Activated naive CD4-positive, alpha-beta T cell treated with anti-CD3 and anti-CD28 coated beads for 36 hours (primary cell): ENCODE measurements around the gene HBQ1. TPM values are rescaled to one million over a fixed set of nuclear protein-coding genes. Genes with fewer than 3 reads are reported as not detected.
A peak's percentile ranks its signal among the peaks of the same experiment; 100 is the strongest.

Experiments
- CTCF ChIA-PET: fragments of 350-600 bp; sonication (Branson Sonifier 250); formaldehyde crosslinking; loops from one replicate; lab custom pipeline; 2021; ENCODE audit warnings: antibody characterized with exemption; lab: Charles Lee
- DNase-seq: peaks from one replicate; pipeline ENCODE4 v3.0.0-alpha.2; 2020
- H3K27ac Mint-ChIP-seq: one replicate; pipeline ENCODE4 v1.8.0; 2021; ENCODE audit warnings: mild to moderate bottlenecking, mixed read lengths
- H3K27me3 Mint-ChIP-seq: one replicate; pipeline ENCODE4 v1.8.0; 2021; ENCODE audit warnings: low read depth, mixed read lengths
- H3K36me3 Mint-ChIP-seq: one replicate; pipeline ENCODE4 v1.8.0; 2021; ENCODE audit warnings: low read depth, mixed read lengths
- H3K4me1 Mint-ChIP-seq: one replicate; pipeline ENCODE4 v1.8.0; 2021; ENCODE audit warnings: low read depth, mixed read lengths
- H3K4me3 Mint-ChIP-seq: one replicate; pipeline ENCODE4 v1.8.0; 2021; ENCODE audit warnings: mild to moderate bottlenecking, moderate library complexity, mixed read lengths
- H3K9me3 Mint-ChIP-seq: one replicate; pipeline ENCODE4 v1.8.0; 2021; ENCODE audit warnings: mixed read lengths
- intact Hi-C: fragments of 100-400 bp; cut with micrococcal nuclease; formaldehyde crosslinking; loops from one replicate; pipeline ENCODE4 v1.15.1; 2023
- total RNA-seq, 2 experiments: library from RNA; stranded (reverse); gene quantifications; one replicate each; pipeline ENCODE4 v1.2.3, GENCODE V29; 2021

Gene HBQ1
- total RNA-seq, 2 experiments from 2014 or later, result 0.79 to 1.1 TPM

DNA sequence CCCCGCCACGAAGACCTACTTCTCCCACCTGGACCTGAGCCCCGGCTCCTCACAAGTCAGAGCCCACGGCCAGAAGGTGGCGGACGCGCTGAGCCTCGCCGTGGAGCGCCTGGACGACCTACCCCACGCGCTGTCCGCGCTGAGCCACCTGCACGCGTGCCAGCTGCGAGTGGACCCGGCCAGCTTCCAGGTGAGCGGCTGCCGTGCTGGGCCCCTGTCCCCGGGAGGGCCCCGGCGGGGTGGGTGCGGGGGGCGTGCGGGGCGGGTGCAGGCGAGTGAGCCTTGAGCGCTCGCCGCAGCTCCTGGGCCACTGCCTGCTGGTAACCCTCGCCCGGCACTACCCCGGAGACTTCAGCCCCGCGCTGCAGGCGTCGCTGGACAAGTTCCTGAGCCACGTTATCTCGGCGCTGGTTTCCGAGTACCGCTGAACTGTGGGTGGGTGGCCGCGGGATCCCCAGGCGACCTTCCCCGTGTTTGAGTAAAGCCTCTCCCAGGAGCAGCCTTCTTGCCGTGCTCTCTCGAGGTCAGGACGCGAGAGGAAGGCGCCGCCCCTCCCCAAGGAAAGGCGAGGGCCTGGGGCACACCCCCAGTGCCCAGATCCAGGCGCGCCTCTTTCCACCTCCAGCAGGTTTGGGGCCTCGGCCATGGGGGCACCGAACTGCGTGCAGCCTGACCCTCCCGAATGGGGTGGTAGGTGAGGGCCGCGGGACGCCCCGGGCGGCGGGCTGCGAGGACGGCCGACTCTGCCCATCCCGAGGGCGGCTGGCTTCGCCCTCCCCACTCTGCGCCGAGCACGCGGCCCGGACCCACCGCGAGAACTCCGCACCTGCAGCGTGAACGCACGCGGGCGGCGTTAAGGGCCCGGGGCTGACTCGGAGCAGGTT lies 664 bp downstream of the HBQ1 start:
- peaks cover 25% of the 10 kb centered on the region for H3K27me3 Mint-ChIP-seq
- intact Hi-C loops, result loop anchor here (1.0 kb wide), 4 partner anchors 64 to 181 kb away; no protein-coding TSS in a partner anchor
- H3K36me3 Mint-ChIP-seq, result peaks cover 7% of the 10 kb centered on the region
- H3K4me3 Mint-ChIP-seq, result peak overlapping the region; percentile 49
- H3K9me3 Mint-ChIP-seq, result no peaks in the 10 kb centered on the region
- H3K27ac Mint-ChIP-seq, result no peak overlapping the region
- H3K4me1 Mint-ChIP-seq, result no peaks in the 10 kb centered on the region
- CTCF ChIA-PET, result interaction anchor here (0.7 to 2.8 kb wide), 16 partner anchors 10 to 156 kb away, joined by 3 to 20 read pairs (median 3); no protein-coding TSS in a partner anchor
- peak; percentile 88 for DNase-seq

DNA sequence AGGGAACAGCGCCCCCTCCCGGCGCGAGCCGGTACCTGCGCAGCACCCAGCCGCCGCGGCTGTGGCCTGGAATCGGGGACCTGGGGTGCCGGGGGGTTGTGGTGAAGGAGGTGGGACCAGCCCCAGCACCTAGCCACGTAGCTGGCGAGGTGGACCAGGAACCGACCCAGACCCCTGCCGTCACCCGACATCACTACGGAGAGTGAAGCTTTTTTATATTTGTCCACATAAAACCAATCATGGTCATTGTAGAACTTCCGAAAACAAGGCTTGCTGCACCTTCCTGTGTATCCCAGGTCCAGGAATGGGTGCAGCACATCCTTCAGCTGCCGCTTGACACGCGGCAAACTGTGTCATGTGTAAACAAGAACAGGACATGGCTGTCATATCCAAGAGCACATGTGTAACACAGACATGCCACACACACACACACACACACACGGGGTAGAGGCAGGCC lies 1.3 kb downstream of the HBQ1 start:
- no peak for DNase-seq
- intact Hi-C loops, result loop anchor here (1.0 kb wide), 4 partner anchors 64 to 181 kb away; no protein-coding TSS in a partner anchor
- CTCF ChIA-PET, result interaction anchor here (0.7 to 2.8 kb wide), 16 partner anchors 9 to 180 kb away, joined by 3 to 20 read pairs (median 4); no protein-coding TSS in a partner anchor
- Mint-ChIP-seq H3K36me3 (peaks cover 7% of the 10 kb centered on the region), H3K27me3 (peaks cover 25% of the 10 kb centered on the region), H3K4me1 (no peaks in the 10 kb centered on the region), H3K27ac (no peak overlapping the region), H3K4me3 (no peak overlapping the region), H3K9me3 (no peaks in the 10 kb centered on the region)

DNA sequence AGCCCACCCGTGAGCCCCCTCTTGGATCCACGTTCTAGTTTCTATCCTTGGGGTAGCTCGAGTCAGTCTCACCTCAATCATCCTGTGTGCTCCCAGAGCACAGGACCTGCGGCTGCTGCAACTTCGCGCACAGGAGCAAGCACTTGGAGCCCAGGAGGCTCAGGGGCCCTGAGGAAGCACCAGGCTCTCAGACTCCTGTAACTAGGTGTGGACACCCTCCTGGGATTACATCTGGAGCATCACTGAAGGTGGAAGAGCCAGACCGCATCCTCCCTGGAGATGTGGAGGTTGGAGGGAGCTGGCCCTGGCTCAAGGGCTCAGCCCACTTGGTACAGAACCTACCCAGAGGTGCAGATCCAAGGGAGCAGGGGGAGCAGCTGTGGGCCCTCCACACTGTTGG lies 2.7 kb downstream of the HBQ1 start:
- CTCF ChIA-PET, result interaction anchor here (0.7 to 2.5 kb wide), 3 partner anchors 65 to 132 kb away, joined by 8 to 20 read pairs (median 15); no protein-coding TSS in a partner anchor
- peaks cover 16% of the 10 kb centered on the region for H3K27me3 Mint-ChIP-seq
- H3K4me3 Mint-ChIP-seq, result no peak overlapping the region
- DNase-seq, result no peak
- no peak overlapping the region for H3K27ac Mint-ChIP-seq
- no peaks in the 10 kb centered on the region for H3K4me1 Mint-ChIP-seq
- intact Hi-C loops, result no loop called here
- no peaks in the 10 kb centered on the region for H3K9me3 Mint-ChIP-seq
- peaks cover 12% of the 10 kb centered on the region for H3K36me3 Mint-ChIP-seq

DNA sequence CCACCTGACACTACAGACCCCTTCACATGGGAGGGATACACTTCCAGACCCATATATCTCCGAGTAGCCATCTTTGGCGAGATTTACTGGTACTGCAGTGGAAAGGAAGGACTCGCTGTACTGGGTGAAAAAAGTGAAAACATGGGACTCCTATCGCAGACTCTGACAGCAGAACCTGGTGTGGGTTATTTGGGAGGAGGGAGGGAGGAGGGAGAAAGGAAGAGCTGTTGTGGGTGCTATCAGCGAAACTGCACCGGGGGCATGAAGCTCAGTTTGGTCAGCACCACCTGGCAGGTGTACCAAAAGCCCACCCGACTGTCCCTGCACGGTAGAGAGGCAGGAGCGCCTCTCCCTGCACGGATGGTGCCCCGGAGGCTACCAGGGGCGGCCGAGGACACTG lies 5.0 kb downstream of the HBQ1 start:
- no peak for DNase-seq
- Mint-ChIP-seq H3K4me1 (no peaks in the 10 kb centered on the region), H3K4me3 (no peak overlapping the region), H3K27me3 (no peaks in the 10 kb centered on the region), H3K9me3 (no peaks in the 10 kb centered on the region), H3K36me3 (peaks cover 27% of the 10 kb centered on the region), H3K27ac (no peak overlapping the region)
- CTCF ChIA-PET, result interaction anchor here (0.6 to 1.2 kb wide), 2 partner anchors 68 to 78 kb away, joined by 3 read pairs; no protein-coding TSS in a partner anchor
- intact Hi-C loops, result no loop called here

DNA sequence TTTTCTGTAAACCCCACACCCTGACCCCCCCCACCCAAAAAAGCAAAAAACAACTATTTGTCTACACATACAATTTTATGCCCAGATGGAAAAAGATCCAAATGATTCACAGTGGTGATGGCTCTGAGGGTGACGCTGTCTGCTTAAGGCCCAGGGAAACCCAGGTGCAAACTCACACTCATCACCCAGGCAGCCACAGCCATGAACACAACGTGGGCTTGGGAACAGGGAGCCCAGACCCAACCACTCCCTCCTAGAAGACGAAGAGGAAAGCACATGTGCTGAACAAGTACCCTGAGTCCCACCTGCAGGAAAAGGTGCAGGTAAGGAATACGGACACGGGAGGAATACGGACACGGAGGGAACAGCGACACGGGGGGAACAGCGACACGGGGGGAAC lies 5.4 kb downstream of the HBQ1 start:
- CTCF ChIA-PET, result interaction anchor here (1.2 kb wide), 1 partner anchor 79 kb away, joined by 3 read pairs; no protein-coding TSS in a partner anchor
- peaks cover 29% of the 10 kb centered on the region for H3K36me3 Mint-ChIP-seq
- no peak overlapping the region for H3K4me3 Mint-ChIP-seq
- H3K27ac Mint-ChIP-seq, result no peak overlapping the region
- no peaks in the 10 kb centered on the region for H3K4me1 Mint-ChIP-seq
- intact Hi-C loops, result no loop called here
- no peaks in the 10 kb centered on the region for H3K27me3 Mint-ChIP-seq
- H3K9me3 Mint-ChIP-seq, result no peaks in the 10 kb centered on the region
- DNase-seq, result no peak

DNA sequence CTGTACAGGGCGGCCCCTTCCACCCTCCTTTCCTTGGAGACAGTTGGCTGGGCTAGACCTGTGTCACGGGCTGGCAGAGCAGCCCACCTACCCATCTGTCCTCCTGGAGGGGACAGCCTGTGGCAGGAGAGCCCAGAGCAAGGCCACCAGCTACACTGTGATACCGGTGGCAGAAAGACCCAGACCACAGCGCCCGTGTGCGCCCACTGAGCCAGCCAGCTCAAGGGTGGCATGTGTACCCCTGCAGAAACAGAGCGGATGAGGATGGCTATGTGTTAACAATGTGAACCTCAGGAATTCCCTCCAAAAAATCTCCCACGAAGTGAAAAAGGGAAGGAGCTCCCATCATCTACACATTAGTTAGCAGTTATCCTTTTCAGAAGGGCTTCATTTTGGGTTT lies 7.1 kb downstream of the HBQ1 start:
- intact Hi-C loops, result no loop called here
- H3K4me3 Mint-ChIP-seq, result no peak overlapping the region
- DNase-seq, result no peak
- CTCF ChIA-PET, result interaction anchor here (1.3 kb wide), 1 partner anchor 90 kb away, joined by 5 read pairs; no protein-coding TSS in a partner anchor
- no peaks in the 10 kb centered on the region for H3K4me1 Mint-ChIP-seq
- no peaks in the 10 kb centered on the region for H3K9me3 Mint-ChIP-seq
- peaks cover 38% of the 10 kb centered on the region for H3K36me3 Mint-ChIP-seq
- no peaks in the 10 kb centered on the region for H3K27me3 Mint-ChIP-seq
- H3K27ac Mint-ChIP-seq, result no peak overlapping the region

DNA sequence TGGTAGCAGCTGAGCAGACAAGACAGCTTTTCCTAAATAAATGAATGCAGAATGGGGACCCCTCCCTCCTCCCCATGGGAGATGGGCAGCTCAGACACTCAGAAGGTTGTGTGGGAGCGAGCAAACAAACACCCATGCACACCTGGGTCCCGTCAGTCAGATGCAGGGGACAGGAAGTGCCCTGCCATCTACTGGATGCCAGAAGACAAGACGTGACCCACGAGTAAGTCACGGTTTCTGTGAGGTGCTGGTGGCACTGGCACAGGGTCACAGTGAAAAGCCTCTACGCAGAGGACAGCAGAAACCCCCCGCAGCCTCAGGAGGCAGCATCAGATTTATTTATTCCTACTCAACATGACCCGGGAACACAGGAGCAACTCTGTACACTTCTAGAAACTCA lies 8.4 kb downstream of the HBQ1 start:
- H3K4me1 Mint-ChIP-seq, result no peaks in the 10 kb centered on the region
- CTCF ChIA-PET, result interaction anchor here (1.0 kb wide), 1 partner anchor 82 kb away, joined by 3 read pairs; no protein-coding TSS in a partner anchor
- peaks cover 43% of the 10 kb centered on the region for H3K36me3 Mint-ChIP-seq
- no peaks in the 10 kb centered on the region for H3K9me3 Mint-ChIP-seq
- H3K4me3 Mint-ChIP-seq, result no peak overlapping the region
- DNase-seq, result peak; percentile 42
- H3K27ac Mint-ChIP-seq, result no peak overlapping the region
- H3K27me3 Mint-ChIP-seq, result no peaks in the 10 kb centered on the region
- intact Hi-C loops, result no loop called here

DNA sequence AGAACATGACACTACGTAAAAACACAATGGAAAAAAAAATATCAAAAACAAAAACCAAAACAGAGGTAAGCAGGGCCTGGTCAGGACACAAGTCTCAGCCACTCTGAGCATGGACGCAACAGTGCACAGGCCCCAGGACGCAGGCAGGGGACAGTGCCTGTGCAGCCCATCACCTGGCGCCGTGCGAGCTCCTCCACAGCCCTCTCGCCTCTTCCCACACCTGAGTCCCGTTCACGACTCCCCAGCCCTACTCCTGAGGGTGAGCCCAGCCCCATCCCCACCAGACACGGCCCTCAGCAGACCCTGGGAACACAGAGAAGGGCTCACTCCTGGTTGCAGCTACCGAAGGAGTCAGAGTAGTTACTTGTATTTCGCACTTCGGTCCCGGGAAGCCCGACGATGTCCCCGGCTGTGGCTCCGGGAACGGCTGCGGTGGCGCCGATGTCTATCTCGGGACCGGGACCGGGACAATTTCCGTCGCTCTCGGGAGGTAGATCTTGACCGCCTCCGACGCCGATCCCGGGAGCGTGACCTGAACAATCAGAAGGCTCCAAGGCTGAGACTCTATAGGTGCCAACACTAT lies 9.4 kb downstream of the HBQ1 start:
- CTCF ChIA-PET, result interaction anchor here (0.6 to 1.0 kb wide), 2 partner anchors 83 to 222 kb away, joined by 3 read pairs; no protein-coding TSS in a partner anchor
- Mint-ChIP-seq H3K36me3 (peaks cover 43% of the 10 kb centered on the region), H3K4me1 (no peaks in the 10 kb centered on the region), H3K4me3 (no peak overlapping the region), H3K27ac (no peak overlapping the region), H3K27me3 (no peaks in the 10 kb centered on the region), H3K9me3 (no peaks in the 10 kb centered on the region)
- intact Hi-C loops, result no loop called here
- no peak for DNase-seq

DNA sequence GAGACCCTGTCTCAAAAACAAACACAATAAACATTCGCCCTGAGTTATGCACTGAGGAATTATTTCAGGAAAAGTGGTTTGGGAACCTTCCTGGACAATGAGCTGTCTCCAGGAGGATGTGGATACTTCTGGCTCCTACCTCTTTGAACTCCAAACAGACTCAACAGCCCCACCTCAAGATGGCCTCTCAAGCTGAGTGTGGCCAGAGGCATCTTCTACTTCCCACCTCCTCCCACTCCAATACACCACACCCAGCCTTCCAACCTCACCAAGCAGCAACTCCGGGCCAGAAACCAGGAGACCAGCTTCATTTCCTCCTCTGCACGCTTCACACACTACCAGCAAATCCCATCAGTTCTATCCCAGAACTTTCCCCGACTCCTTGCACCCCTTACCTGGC lies 11.6 kb downstream of the HBQ1 start:
- Mint-ChIP-seq H3K4me3 (no peak overlapping the region), H3K9me3 (no peaks in the 10 kb centered on the region), H3K27me3 (no peaks in the 10 kb centered on the region), H3K36me3 (peaks cover 36% of the 10 kb centered on the region), H3K27ac (no peak overlapping the region), H3K4me1 (no peaks in the 10 kb centered on the region)
- no peak for DNase-seq
- CTCF ChIA-PET, result no interaction called here
- intact Hi-C loops, result no loop called here

DNA sequence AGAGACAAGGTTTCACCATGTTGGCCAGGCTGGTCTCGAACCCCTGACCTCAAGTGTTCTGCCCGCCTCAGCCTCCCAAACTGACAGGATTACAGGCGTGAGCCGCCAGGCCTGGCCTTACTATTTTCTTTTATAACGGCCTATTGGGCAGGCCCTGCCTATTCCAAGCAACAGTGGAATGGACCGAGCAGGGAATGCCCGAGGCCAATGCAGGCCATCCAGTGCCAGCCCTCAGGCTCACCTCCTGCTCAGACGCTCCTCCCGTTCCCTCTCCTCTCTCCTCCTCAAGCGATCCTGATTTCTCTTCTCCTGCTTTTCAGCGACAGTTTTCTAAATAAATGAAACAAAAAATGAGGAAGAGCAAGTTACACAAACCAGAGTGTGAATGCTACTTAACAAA lies 12.4 kb downstream of the HBQ1 start:
- Mint-ChIP-seq H3K4me1 (no peaks in the 10 kb centered on the region), H3K4me3 (no peak overlapping the region), H3K36me3 (peaks cover 34% of the 10 kb centered on the region), H3K27me3 (no peaks in the 10 kb centered on the region), H3K27ac (no peak overlapping the region), H3K9me3 (no peaks in the 10 kb centered on the region)
- intact Hi-C loops, result no loop called here
- no peak for DNase-seq
- CTCF ChIA-PET, result interaction anchor here (0.6 to 0.7 kb wide), 2 partner anchors 120 to 475 kb away, joined by 3 to 4 read pairs; no protein-coding TSS in a partner anchor

DNA sequence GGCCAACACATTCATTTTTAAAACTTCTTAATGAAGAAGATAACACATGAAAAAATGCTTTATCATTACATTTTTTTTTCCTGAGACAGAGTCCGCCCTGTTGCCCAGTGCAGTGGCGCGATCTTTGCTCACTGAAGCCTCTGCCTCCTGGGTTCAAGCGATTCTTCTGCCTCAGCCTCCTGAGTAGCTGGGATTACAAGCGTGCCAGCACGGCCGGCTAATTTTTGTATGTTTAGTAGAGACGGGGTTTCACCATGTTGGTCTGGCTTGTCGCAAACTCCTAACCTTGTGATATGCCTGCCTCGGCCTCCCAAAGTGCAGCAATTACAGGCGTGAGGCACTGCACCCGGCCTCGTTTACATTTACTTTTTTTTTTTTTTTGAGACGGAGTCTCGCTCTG lies 13.2 kb downstream of the HBQ1 start:
- no peak for DNase-seq
- Mint-ChIP-seq H3K4me3 (no peak overlapping the region), H3K27ac (no peak overlapping the region), H3K4me1 (no peaks in the 10 kb centered on the region), H3K27me3 (no peaks in the 10 kb centered on the region), H3K36me3 (peaks cover 39% of the 10 kb centered on the region), H3K9me3 (no peaks in the 10 kb centered on the region)
- intact Hi-C loops, result no loop called here
- CTCF ChIA-PET, result interaction anchor here (0.8 kb wide), 1 partner anchor 128 kb away, joined by 3 read pairs; no protein-coding TSS in a partner anchor

DNA sequence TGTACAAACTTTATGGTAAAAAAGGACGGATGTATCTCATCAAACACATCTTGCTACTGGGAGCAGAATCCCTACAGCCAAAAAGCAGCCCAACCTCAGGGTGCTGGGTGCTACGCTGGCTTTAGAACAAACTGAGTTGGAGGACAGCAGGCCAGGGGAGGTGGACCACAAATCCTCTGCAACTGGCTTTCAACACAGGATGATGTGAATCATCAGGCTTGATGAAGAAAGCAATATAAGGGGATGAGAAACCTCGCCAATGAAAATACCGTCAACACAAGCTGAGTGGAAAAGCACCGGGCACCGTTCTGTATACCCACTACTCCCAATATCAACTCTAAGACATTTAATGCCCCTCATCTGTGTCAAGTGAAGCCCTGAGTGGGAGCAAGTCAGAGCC lies 14.3 kb downstream of the HBQ1 start:
- Mint-ChIP-seq H3K9me3 (no peaks in the 10 kb centered on the region), H3K4me1 (no peaks in the 10 kb centered on the region), H3K27me3 (no peaks in the 10 kb centered on the region), H3K4me3 (no peak overlapping the region), H3K27ac (no peak overlapping the region), H3K36me3 (peaks cover 36% of the 10 kb centered on the region)
- no peak for DNase-seq
- CTCF ChIA-PET, result no interaction called here
- intact Hi-C loops, result no loop called here
